ENCODE measurements around the gene RGS9.

The RGS9 gene

DNA sequence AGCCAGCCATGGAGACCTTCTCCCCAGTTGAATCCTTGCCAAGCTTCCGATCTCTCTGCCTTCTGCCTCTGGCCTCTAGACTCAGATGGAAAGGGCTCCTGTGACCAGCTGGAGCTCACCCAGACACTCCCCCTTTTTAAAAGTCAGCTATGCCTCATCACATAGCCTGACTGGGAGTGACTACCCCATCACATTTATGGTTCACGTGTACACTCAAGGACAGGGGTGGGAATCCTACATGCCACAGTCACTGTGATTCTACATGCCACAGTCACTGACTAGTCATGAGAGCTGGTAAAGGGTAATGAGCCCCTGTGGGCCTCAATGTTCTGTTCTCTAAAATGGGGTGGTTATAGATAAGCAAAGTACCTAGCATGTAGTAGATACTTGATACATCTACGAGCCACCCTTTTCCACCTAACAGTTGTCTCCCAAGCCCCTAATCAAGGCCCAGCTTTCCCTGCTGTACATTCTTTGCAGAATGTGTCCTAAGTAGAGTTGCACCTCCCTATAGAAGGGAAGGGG is 85.1 kb downstream of the RGS9 start:
- no peak for DNase-seq

DNA sequence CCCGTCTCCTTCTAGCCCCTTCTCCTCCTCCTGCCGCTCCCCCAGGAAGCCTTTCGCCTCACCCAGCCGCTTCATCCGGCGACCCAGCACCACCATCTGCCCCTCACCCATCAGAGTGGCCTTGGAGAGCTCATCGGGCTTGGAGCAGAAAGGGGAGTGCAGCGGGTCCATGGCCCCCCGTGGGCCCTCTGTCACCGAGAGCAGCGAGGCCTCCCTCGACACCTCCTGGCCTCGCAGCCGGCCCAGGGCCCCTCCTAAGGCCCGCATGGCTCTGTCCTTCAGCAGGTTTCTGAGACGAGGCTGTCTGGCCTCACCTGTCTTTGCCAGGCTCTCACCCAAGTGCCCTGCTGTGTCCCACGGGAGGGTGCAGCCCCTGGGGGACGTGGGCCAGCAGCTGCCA is 87.9 kb downstream of the RGS9 start:
- no peak for DNase-seq

DNA sequence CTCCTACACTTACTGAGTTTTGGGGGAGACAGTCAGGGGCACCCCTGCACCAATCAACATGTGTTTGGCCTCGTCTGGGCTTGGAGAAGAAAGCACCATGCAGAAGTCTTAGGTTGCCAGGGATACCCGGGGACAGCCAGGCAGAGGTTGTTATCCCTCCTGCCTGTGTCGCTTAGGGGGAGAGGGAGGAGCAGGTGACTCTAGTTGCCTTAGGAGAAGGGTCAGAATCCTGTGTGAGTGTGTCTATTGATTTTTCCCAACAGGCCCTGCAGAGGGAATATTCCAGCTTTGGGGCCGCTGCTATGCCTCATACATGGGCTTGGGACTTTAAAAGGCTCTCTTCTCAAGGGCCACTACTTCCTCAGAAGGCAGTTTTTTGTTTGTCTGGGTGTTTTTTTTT is 89.1 kb downstream of the RGS9 start:
- DNase-seq, result no peak

DNA sequence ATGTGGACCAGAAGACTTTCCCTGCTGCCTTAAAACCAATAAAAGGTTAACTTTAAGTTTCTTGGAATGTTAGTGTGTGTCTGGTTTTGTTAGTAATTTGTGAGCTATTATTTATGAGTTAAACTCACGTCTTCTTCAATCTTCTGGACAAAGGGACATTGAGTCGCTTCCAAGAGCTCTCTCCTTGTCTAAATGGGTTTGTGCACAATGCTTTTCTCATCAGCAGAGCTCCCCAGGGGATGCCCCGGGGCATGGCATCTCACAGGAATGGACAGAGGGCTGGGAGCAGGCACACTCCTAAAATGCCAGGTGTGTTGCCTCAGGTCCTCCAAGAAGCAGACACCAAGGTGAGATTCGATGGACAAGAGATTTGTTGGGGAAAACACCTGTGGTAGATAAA is 90.5 kb downstream of the RGS9 start:
- DNase-seq, result no peak

DNA sequence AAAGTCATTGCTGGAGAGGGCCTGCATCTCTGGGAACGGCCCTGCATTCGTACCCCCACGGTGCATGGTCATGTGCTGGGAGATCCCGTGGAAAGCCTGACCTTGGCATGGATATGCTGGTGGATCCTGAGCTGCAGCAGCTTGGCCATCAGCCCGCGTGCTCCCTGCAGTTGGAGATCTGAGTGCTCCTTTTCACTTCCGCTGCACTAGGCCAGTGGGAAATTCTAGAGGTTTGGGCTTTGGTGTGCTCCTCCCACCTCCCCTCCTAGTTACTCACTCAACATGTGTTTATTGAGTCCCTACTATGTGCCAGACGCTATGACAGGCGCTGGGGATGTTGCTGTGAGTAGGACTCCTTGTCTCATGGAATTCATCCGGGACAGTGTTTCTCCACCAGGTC is 91.1 kb downstream of the RGS9 start:
- DNase-seq, result no peak

DNA sequence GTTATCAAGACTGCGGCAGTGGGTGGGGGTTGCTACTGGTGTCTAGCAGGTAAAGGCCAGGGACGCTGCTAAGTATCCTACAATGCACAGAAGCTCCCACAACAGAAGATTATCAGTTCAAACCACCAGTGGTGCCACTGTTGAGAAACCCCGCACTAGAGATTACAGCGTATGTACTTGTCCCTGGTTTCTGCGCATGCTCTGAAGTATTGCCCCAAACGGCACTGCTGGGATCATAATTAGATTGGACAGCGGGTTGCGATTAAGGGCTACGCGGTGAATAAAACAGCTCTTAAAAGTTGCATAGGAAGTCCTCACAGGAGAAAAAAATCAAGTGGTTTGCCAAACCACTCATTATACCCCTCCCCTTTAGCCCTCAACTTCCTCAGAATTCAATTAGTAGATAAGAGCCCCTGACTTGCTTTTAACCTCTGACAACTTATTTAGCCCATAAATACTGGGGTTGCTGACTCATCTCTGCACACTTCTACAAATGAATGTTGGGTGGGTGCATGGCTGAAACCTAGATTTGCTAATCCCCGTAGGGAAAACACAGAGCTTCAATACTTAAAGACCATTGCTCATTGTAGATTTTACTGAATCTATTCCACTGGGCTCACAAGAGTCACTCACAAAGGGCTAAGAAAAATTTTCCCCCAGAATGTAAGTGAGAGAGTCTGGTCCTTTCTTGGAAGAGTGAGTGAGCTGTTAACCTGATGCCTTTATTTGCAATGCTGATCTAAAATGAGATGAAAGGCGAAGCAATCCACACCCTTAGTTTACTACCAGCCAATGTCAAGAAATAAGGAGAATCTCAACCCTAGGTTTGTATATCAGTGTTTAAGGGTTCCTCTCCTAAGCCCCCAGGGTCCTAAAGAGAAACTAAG is 91.8 kb downstream of the RGS9 start:
- DNase-seq, result no peak

DNA sequence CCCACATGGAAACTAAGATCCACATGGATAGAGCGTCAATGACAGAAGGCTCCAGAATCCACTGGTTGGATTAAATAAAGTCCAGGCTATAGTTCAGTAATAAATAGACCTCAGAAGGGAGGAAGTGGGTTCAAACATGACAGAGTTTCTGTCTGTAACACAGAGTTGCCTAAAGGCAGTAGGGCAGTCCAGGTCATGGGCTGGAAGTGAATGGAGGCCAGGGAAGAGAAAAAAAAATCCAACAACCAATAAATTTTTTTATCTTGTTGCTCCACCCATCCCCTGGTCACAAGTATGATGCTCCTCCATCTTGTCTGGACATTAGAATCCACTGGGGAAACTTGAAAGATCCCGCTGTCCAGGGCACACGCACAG is 92.4 kb downstream of the RGS9 start:
- DNase-seq, result no peak

DNA sequence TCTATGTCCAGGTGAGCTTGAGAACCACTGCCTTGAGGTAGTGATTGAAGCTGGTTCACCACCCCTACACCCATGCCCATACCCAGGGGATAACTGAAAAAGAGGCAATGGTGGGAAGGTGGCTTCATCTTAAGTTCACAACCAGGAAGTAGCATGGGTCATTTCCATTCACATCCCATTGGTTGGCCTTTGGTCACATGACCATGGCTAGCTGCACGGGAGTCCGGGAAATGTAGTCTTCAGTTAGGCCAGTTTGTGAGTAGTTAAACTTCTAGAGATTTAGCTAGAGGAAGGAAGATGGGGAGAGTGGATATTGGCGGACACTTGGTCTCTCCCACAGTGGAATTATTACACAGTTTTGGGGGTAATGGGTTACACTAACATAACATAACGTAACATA is 92.9 kb downstream of the RGS9 start:
- no peak for DNase-seq

DNA sequence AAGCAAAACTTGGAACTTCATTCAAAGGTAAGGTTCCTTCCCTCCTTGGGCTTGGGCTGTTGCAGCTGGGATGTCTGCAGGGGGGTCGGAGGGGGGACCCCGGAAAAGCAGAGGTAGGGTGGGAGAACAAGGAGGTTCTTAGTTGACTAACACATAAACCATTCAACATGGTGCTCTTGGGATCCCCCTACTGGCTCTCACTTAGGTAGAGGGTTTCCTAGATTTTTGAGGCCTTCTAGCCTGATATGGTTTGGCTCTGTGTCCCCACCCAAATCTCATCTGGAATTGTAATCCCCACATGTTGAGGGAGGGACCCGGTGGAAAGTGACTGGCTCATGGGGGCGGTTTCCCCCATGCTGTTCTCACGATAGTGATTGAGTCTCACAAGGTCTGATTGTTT is 93.9 kb downstream of the RGS9 start:
- no peak for DNase-seq

DNA sequence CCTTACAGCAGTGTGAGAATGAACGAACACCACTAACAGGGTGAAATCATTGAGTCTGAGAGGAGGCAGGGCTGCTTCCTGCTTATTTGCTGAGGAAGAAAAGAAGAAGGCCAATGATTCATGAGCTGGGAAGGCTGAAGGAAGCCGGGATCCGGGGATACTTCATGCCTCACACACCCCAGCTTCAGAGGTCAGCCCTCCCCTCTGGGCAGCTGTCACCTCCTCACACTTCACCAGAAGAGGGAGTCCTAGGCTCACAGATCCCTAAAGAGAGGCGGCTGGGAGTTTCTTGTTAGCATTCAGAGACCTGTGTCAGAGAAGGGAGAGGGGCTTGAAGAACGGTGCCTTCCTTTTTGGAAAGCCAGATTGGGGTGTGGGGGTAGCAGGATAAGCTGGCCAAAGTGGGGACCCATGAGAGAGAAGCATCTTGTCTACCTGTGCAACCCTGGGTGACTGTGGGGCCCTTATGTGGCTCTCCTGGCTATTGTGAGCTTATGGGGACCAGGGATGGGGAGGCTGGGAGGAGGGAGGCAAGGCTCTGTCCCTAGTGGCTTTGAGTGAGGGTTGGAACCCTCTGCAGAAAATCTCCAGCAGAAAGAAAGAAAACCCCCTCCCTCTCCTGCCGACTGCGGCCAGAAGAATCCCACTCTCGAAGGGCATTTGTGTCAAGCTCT is 94.6 kb downstream of the RGS9 start:
- DNase-seq, result peak; percentile 17 to 37

DNA sequence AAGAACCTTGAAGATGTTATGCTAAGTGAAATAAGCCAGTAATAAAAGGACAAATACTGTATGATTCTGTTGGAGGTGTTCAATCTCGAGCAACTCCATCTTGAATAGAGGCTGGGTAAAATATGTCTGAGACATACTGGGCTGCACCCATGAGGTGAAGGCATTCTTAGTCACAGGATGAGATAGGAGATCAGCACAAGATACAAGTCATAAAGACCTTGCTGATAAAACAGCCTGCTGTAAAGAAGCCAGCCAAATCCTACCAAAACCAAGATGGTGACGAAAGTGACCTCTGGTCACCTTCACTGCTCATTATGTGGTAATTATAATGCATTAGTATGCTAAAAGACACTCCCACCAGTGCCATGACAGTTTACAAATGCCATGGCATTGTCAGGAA is 98.1 kb downstream of the RGS9 start:
- no peak for DNase-seq

DNA sequence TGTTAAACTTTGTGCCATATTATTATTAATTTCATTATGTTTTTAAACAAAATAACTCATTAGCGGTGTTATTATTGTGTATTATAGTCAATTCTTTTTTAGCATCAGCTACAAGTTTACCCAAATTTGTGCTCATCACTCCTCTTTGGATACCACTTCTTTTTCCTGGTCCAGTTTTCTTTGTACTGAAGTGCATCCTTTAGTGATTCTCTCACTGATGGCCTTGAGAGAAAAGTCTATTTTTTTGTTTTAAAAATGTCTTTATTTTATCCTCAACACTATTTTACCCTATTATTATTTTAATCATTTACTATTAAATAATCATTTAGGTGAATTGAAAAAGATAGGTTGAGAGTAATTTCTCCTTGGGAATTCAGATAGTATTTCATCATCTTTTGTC is 99.2 kb downstream of the RGS9 start:
- no peak for DNase-seq

DNA sequence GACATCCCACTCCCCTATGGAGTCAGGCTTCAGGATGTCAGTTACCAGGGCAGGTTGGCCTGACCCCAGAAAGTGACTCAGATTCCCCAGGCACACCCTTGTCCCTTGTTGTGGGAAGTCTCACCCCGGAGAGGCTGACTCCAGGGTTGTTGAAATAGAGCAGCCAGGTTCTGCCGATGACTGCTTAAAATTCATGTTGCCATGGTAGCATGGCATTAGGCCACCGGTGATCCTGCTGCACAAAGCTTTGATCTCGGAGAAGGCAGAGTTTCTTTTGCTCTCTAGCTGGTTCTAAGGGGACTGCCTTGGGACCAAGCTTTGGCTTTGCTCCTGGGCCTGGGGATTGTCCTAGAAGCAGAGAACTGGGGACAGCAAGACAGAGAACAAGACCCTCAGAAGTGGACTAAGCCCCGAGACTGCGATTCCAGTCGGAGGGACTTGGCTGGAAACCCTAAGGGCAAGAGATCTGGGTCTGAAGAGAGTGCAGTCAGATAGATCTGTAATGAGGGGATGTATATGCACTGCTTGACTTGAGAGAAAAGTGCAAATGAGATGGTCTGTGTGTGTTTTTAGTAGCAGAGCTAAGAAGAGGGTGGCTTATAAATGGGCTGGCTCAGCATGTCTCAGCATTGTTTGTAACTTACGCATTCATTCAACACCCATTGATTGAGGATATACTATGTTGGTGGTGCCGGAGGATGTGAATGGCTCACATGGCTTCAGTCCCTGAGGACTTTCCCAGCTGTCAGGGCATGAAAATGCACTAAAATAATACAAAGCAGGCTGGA is 106.9 kb downstream of the RGS9 start:
- DNase-seq, result peak in 1 of 2 donors; percentile 42

DNA sequence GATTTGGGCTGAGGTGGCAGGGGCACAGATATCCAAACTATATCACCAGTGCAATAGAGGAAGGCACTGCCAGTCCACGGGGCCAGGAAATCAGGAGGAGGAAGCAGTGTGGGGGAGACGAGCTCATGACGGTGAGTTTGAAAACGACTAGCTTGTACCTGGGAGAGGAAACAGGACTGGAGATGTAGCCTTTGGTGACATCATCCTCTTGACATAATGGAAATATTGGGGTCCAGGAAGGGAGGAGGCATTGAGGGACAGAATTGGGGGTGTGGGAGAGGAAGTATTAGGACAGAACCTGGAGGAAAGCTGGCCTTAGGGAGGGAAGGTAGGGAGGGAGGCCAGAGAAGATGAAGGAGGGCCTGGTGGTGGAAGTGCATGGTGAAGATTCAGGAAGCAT is 109.1 kb downstream of the RGS9 start:
- DNase-seq, result no peak

DNA sequence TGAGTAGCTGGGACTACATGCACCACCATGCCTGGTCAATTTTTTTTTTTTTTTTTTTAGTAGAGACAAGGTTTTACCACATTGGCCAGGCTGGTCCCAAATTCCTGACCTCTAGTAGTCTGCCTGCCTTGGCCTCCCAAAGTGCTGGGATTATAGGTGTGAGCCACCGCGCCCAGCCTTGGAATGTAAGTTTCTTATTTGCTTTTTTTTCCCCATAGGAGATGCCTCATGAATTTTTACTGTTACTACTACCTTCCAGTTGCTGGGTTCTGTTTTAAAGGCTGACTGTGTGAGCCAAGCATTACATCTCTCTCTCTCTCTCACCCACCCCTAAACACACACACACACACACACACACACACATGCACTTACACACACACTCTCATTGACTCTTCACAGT is 112.6 kb downstream of the RGS9 start:
- no peak for DNase-seq

DNA sequence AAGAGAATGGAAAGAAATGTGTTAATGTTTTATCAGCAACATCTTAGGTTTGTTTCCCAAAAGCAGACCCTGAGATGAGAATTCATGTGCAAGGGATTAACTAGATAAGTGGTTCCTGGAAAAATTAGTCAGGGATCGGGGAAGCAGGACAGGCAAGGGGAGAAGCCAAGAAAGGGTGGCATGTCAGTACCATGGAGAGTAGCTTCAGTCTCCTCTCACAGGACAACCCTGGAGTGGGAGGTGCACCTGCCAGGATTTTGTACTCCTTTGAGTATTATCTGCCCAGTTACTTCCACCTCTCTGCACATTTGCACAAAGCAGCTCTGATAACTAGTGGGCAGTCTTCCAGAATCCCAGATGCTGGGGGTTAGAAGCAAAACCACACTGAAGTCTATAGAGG is 117.0 kb downstream of the RGS9 start:
- no peak for DNase-seq

DNA sequence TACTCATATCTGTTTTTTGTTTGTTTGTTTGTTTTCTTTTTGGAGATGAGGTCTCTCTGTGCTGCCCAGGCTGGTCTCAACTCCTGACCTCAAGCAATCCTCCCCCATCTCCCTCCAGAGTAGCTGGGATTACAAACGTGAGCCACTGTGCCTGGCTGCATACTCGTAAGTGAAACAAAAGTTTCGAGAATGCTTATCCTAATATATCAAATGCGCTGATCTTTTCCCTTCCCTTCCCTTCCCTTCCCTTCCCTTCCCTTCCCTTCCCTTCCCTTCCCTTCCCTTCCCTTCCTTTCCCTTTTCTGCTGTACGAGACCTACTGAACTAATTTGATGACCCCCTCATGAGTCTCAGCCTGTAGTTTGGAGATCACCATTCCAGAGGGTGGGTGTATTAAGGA is 122.1 kb downstream of the RGS9 start:
- no peak for DNase-seq

DNA sequence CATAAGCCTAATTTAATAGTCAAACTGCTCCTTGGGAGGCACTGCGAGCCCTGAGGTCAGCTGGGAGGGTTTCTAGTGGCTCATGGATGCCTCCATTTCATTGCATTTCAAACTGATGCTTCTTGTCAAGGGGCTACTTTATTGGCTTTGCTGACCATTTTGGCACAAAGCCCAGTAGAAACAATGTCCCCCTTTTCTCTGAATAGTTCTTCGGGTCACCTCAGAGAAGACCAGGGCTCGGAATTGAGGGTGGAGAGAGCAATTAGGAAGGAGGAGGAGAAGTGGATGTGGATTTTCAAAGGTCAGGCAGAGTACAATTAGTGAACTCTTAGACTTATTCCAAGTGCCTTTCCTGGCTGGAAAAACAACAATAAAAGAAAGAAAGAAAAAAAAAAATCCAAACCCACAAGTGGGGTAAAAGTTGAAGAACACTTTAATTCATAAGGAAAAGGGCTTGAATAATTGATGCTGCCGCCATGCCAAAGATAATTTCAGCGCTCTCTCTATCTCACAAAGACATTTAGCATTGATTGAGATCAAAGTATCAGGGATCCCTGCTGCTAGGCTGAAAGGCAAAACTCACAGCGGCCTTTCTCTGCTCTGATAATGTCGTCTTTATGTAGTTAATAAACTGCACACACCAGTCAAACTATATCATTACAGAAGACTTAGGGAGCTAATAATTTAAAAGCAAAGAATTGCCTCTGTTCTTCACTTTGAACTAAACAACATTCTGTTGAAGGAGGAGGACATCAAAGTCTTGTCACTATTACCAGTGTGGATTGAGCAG is 122.7 kb downstream of the RGS9 start:
- DNase-seq, result no peak

DNA sequence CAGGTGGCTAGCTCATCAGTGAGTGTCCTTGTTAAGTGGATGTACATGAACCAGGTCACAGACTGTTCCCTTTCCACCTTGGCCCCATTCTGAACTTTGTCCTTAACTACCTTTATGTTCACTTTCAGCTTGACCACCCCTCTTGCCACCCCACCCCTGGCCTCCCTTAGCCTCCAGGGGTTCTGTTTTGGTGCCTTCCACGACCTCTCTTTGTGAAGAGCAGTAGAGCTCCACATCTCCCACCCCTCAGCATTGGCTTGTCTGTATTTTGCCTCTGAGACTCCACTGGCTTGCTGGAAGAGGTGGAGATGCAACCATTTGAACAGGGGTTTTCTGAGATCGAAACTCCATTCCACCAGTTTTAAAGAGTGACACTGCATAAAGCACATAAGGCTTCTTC is 123.5 kb downstream of the RGS9 start:
- DNase-seq, result no peak

DNA sequence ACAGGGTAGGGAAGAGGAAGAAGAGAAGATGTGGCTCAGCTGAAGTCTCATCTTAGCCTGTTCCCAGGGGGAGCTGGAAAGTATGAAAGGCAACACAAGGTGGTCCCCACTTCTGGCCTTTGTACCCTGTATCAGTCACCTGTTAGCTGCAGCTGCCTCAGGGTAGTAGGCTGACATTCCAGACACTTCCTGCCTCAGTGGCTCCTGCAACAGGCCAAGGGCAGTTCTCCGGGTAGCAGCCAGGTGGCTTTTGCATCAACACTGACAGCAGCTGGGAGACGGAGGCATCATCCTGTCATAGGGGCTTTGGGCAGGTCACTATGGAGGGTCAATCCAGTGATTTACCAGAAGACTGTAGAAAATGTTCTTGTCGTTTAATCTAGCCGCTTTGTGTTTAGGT is 124.0 kb downstream of the RGS9 start:
- no peak for DNase-seq

DNA sequence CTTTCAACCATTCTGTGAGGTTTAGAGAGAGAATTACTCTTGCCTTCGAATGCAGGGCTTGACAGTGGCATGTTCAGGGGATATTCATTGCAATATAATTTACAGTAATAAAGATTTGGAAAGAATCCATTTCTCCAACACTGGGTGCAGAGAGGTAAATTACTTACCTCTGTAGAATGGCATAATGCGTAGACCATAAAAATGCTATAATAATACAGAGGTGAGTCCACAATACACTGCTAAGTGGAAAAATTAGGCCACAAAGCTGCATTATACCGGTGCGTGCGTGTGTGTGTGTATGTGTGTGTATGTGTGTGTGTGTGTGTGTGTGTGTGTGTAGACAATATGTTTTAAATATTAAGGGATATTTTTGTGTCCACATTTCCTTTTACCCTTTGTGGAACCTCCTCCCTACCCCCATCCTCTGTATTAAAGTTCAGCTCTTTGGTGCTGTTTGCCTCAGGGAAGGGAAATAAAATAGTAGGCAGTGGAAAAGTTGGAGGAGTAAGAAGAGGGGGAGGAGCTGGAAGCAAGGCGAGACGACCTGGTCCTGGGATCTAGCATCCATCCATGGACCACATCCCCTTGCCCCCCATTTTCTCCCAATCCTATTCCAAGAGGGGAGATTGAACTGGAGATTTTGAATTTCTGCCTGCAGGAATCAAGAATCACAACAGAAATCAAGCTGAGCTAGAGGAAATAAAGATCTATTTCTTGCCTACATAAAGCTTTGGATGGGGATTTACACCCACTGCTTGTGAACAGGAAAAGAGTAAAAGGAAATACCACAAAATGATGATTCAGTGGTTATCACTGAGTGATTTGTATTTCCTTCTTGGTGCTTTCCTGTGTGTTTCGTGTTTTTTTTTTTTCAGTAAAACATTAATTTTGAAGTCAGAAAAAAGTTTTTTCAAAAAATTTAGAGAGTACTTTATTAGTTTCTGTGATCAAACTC is 124.8 kb downstream of the RGS9 start:
- DNase-seq, result no peak

DNA sequence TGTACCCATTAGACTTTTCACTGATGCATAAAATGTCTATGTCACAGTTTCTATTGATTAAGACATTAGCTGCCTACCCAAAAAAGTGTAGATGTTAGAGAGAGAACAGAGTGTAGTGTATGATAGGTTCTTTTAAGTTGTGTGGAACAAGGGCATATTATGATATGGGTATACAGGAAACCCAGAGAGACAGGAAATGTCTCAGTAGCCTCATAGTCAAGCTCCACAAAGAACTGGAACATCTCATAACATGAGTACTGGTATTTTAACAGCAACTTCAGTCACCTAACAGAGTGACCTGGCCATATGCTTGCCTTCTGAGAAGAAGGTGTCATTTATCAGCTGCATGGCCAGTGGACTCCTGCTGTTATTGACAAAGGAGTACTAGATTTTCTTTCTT is 128.1 kb downstream of the RGS9 start:
- no peak for DNase-seq

Data from hippocampal formation (tissue), 2 donors.